Natural killer cell (primary cell): ENCODE data around the gene MCM8. TPM values are rescaled to one million over a fixed set of nuclear protein-coding genes. Genes with fewer than 3 reads are reported as not detected.

Experiments
- ATAC-seq, 3 donors: fragments of 150-1000 bp in 2 of 3; fragments of 200-7000 bp in 1 of 3; cut with Tn5 transposase; 1 replicate in 1 of 3; 2 replicates in 2 of 3; pipeline ENCODE4 v1.10.0; 2021; ENCODE audit warnings: mild to moderate bottlenecking in 2 of 3, moderate library complexity in 2 of 3
- DNase-seq, 2 donors: peaks; one replicate each; pipeline versions ENCODE4 v3.0.0 to v3.0.0-alpha.2; 2013 to 2021; ENCODE audit warnings: mixed read lengths in 1 of 2
- H3K27ac ChIP-seq: one replicate; pipeline ENCODE4 v1.5.1; 2013; ENCODE audit warnings: mild to moderate bottlenecking, low read length
- H3K27me3 ChIP-seq: one replicate; pipeline ENCODE4 v1.6.1; 2013; ENCODE audit warnings: low read length; ENCODE audit not compliant: control insufficient read depth, insufficient read depth
- H3K36me3 ChIP-seq: one replicate; pipeline ENCODE4 v1.6.1; 2013; ENCODE audit warnings: low read length; ENCODE audit not compliant: control insufficient read depth, insufficient read depth
- H3K4me1 ChIP-seq: one replicate; pipeline ENCODE4 v1.6.1; 2013; ENCODE audit warnings: low read length; ENCODE audit not compliant: control insufficient read depth, insufficient read depth
- H3K4me3 ChIP-seq: one replicate; pipeline ENCODE4 v1.5.1; 2013; ENCODE audit warnings: low read length
- H3K9me3 ChIP-seq: one replicate; pipeline ENCODE4 v1.6.1; 2013; ENCODE audit warnings: low read length; ENCODE audit not compliant: control insufficient read depth, insufficient read depth
- H3K27ac Mint-ChIP-seq, 2 donors: one replicate each; pipeline ENCODE4 v1.8.0; 2022; ENCODE audit warnings: mild to moderate bottlenecking in 2 of 2, mixed read lengths in 2 of 2, moderate library complexity in 1 of 2
- H3K27me3 Mint-ChIP-seq, 2 donors: one replicate each; pipeline ENCODE4 v1.8.0; 2022; ENCODE audit warnings: low read depth in 2 of 2, mixed read lengths in 2 of 2
- H3K36me3 Mint-ChIP-seq: one replicate; pipeline ENCODE4 v1.8.0; 2022; ENCODE audit warnings: mixed read lengths
- H3K4me1 Mint-ChIP-seq, 2 donors: one replicate each; pipeline ENCODE4 v1.8.0; 2022; ENCODE audit warnings: mixed read lengths in 2 of 2
- H3K4me3 Mint-ChIP-seq: one replicate; pipeline ENCODE4 v1.8.0; 2022; ENCODE audit warnings: mild to moderate bottlenecking, moderate library complexity, mixed read lengths
- H3K9me3 Mint-ChIP-seq, 2 donors: one replicate each; pipeline ENCODE4 v1.8.0; 2022; ENCODE audit warnings: mixed read lengths in 2 of 2
- WGBS: methylation state at CpG from one replicate; pipeline ENCODE4 v1.1.7; 2013; ENCODE audit warnings: missing lambda C conversion rate; ENCODE audit not compliant: insufficient coverage; 5-methylcytosine and 5-hydroxymethylcytosine counted together
- intact Hi-C: fragments of 100-400 bp; cut with micrococcal nuclease; formaldehyde crosslinking; loops from one replicate; pipeline ENCODE4 v1.14.2; 2022
- total RNA-seq, 4 donors: library from RNA; stranded (reverse); fragments of 120-200 nt in 1 of 4; gene quantifications; one replicate each; pipeline versions ENCODE4 v1.2.3 to v1.2.4, GENCODE V29; 2013 to 2022
- TF ChIP-seq, protein P1 (sequence below): fragments of 200-600 bp; IDR thresholded peaks from one replicate; pipeline ENCODE4 v1.8.0; 2022; ENCODE audit warnings: antibody characterized with exemption

MCM8 gene
- total RNA-seq, 3 donors from 2014 or later (not counting 1 experiment from before 2014, with no cell fraction given), result 8.1 to 14.3 (median 9.0) TPM

DNA sequence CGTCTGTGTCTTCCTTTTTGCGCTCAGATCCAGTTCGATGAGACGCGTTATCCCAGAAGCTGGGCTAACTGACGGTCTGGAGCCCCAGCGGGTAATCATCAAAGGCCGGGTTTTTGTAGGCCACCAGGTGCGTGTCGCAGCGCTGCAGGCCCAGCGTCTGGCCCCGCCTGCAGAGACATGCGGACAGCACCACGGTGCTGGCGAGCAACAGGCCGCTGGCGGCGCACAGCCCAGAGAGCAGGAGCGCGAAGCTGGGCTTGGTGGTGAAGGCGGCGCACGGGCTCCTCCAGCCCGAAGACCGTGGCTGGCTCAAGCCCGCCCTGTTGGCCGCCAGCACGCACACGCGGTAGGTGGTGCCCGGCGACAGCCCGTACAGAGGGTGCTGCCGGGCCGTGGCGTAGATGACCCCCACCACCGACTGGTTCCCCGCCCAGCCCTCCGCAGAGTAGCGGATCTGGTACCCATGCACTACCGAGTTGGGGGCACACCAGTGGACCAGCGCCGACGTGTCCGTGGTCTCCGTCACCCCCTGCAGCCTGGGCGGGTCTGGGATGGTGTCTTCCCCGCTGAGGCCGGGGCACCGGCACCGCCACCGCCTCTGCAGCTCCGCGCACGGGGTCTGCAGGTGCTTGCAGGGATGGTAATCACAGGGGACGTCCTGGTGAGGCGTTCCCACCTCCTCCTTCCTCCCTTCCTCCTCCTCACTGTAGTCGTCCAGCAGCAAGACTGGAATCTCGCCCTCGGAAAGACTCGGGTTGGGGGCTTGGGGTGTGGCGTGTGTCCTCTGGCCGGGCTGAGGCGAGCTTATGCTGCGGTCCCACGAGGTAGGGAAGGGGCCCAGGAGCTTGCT lies 90.7 kb downstream of the MCM8 start:
- DNase-seq, result no peak
- Histone ChIP-seq H3K4me3 (no peak overlapping the region), H3K36me3 (peaks cover 37% of the 10 kb centered on the region), H3K27ac (no peak overlapping the region), H3K4me1 (no peaks in the 10 kb centered on the region), H3K27me3 (no peaks in the 10 kb centered on the region), H3K9me3 (no peaks in the 10 kb centered on the region)
- no peaks in the 10 kb centered on the region for H3K27me3 Mint-ChIP-seq
- H3K4me1 Mint-ChIP-seq, result no peaks in the 10 kb centered on the region
- no peak overlapping the region for H3K27ac Mint-ChIP-seq
- no peak overlapping the region for H3K4me3 Mint-ChIP-seq
- H3K36me3 Mint-ChIP-seq, result no peaks in the 10 kb centered on the region
- ATAC-seq, result no peak
- intact Hi-C loops, result no loop called here
- no peaks in the 10 kb centered on the region for H3K9me3 Mint-ChIP-seq
- TF ChIP-seq, protein P1, sequence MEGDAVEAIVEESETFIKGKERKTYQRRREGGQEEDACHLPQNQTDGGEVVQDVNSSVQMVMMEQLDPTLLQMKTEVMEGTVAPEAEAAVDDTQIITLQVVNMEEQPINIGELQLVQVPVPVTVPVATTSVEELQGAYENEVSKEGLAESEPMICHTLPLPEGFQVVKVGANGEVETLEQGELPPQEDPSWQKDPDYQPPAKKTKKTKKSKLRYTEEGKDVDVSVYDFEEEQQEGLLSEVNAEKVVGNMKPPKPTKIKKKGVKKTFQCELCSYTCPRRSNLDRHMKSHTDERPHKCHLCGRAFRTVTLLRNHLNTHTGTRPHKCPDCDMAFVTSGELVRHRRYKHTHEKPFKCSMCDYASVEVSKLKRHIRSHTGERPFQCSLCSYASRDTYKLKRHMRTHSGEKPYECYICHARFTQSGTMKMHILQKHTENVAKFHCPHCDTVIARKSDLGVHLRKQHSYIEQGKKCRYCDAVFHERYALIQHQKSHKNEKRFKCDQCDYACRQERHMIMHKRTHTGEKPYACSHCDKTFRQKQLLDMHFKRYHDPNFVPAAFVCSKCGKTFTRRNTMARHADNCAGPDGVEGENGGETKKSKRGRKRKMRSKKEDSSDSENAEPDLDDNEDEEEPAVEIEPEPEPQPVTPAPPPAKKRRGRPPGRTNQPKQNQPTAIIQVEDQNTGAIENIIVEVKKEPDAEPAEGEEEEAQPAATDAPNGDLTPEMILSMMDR, result no peak
- 97% methylated on average over 67 of the region's 67 CpGs for WGBS

DNA sequence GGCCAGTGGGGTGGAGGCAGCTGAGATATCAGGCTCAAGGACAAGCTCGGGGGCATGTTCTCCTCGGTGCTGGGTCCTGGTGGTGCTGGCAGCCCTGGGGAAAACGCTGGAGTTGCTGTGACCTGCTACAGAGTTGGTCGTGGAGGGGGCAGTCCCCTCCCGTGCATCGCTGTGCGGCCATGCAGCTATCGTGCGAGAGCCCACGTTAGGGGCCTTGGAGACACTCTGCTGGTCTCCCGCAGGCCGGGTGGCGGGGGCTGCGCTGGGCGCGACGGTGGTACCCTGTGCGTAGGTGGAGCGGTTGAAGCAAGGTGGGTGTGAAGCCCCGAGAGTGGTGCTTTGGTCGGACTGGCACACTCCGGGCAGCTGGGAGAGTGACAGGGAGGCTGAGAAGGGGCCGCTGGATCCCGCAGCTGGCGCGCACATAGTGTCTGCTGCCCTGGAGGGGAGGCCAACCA lies 91.4 kb downstream of the MCM8 start:
- ATAC-seq (no peak), DNase-seq (no peak)
- Mint-ChIP-seq H3K4me3 (no peak overlapping the region), H3K4me1 (no peaks in the 10 kb centered on the region), H3K9me3 (no peaks in the 10 kb centered on the region), H3K27ac (no peak overlapping the region), H3K27me3 (no peaks in the 10 kb centered on the region), H3K36me3 (no peaks in the 10 kb centered on the region)
- 97% methylated on average over 26 of the region's 26 CpGs for WGBS
- no peak overlapping the region for H3K27ac ChIP-seq
- no peaks in the 10 kb centered on the region for H3K9me3 ChIP-seq
- intact Hi-C loops, result no loop called here
- TF ChIP-seq, protein P1, result no peak
- peaks cover 32% of the 10 kb centered on the region for H3K36me3 ChIP-seq
- H3K4me1 ChIP-seq, result no peaks in the 10 kb centered on the region
- H3K4me3 ChIP-seq, result no peak overlapping the region
- no peaks in the 10 kb centered on the region for H3K27me3 ChIP-seq

DNA sequence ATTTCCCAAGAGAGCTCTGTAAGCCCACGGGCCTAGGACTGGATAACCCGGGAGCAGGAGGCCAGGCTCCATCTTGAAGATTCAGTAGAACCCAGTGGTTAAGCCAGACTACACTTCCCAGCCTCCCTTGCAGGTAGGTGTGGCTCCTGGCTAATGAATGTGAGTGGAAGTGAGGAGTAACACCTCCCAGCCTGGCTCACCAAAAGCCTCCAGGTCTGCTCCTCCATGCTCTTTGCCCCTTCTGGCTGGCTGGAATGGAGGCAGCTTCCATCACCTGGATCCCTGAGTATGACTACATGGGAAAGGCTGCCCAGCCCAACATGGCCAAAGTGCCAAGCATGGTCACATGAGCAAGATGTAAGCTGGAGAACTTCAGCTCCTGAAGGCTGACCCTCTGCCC lies 93.7 kb downstream of the MCM8 start:
- Mint-ChIP-seq H3K27me3 (no peaks in the 10 kb centered on the region), H3K9me3 (no peaks in the 10 kb centered on the region), H3K4me1 (peaks cover 9% of the 10 kb centered on the region in 2 donors), H3K36me3 (no peaks in the 10 kb centered on the region), H3K27ac (no peak overlapping the region), H3K4me3 (no peak overlapping the region)
- TF ChIP-seq, protein P1, result no peak
- Histone ChIP-seq H3K9me3 (no peaks in the 10 kb centered on the region), H3K27me3 (no peaks in the 10 kb centered on the region), H3K36me3 (peaks cover 17% of the 10 kb centered on the region), H3K4me3 (no peak overlapping the region), H3K4me1 (no peaks in the 10 kb centered on the region), H3K27ac (no peak overlapping the region)
- DNase-seq, result no peak
- intact Hi-C loops, result no loop called here
- WGBS, result 88% methylated on average over 2 of the region's 2 CpGs
- no peak for ATAC-seq
